ENCODE measurements around the gene SYNDIG1L.

SYNDIG1L gene

DNA sequence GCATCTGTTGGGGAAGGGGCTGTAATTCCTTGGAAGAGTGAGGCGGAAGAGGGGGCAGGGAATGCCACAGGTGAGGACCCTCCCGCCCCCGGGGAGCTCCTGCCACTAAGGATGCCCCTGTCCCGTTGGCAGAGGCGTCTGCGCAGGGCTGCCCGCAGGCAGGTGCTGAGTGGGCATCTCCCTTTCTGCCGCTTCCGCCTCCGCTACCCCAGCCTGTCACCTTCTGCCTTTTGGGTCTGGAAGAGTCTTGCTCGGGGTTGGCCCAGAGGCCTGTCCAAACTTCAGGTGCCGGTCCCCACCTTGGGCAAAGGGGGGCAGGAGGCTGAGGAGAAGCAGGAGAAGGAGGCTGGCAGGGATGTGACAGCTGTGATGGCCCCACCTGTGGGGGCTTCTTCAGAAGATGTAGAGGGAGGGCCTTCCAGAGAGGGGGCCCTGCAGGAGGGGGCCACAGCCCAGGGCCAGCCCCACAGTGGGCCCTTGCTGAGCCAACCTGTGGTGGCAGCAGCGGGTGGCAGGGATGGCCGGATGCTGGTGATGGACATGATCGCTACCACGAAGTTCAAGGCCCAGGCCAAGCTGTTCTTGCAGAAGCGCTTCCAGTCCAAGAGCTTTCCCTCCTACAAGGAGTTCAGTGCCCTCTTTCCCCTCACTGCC, 67.7 kb downstream of the SYNDIG1L start:
- DNase-seq (ENCODE audit: low read depth) = no peak

DNA sequence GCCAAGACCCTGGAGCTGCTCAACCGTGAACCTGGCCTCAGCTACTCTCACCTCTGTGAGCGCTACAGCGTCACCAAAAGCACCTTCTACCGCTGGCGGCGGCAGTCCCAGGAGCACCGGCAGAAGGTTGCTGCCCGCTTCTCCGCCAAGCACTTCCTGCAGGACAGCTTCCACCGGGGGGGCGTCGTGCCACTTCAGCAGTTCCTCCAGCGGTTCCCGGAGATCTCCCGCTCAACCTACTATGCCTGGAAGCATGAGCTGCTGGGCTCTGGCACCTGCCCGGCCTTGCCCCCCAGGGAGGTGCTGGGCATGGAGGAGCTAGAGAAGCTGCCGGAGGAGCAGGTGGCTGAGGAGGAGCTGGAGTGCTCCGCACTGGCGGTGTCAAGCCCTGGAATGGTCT, 68.4 kb downstream of the SYNDIG1L start:
- no peak for DNase-seq (ENCODE audit: low read depth)

DNA sequence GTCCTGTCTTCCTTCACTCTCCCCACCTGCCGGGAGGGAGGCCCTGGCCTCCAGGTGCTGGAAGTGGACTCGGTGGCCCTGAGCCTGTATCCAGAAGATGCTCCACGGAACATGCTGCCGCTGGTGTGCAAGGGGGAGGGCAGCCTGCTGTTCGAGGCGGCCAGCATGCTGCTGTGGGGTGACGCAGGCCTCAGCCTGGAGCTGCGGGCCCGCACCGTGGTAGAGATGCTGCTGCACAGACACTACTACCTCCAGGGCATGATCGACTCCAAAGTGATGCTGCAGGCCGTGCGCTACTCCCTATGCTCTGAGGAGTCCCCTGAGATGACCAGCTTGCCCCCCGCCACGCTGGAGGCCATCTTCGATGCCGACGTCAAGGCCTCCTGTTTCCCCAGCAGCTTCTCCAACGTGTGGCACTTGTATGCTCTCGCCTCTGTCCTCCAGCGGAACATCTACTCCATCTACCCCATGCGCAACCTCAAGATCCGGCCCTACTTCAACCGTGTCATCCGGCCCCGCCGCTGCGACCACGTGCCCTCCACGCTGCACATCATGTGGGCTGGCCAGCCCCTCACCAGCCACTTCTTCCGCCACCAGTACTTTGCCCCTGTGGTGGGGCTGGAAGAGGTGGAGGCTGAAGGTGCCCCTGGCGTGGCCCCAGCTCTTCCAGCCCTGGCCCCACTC, 69.0 kb downstream of the SYNDIG1L start:
- DNase-seq (ENCODE audit: low read depth) = no peak

All from HS-5 (cell line).